ENCODE results near the gene SELP.

- peak; percentile 25 to 47 (median 39) for TF ChIP-seq CTCF (IDR thresholded peaks at IDR 0.05)
- no peak for TF ChIP-seq POLR2A (IDR thresholded peaks at IDR 0.05)
Measured at GRCh38 chr1:169601096-169601881, 28.6 kb downstream of the SELP start.

All from Peyer's patch (tissue), 4 donors.